GM21381 (cell line): ENCODE measurements around the gene ZMYND10.

Experiments used
- ATAC-seq: cut with Tn5 transposase; IDR thresholded peaks from one replicate; pipeline ENCODE4 v1.9.1; 2021; ENCODE audit warnings: mild to moderate bottlenecking, moderate library complexity; ENCODE audit not compliant: unreplicated experiment

ZMYND10 gene

GRCh38 chr3:50345586-50346234, at the start of gene ZMYND10:
Gene ZMYND10, minus strand, starts transcription at chr3:50345732. Its CDS starts 153 bp downstream, at chr3:50345579.
- no peak for ATAC-seq

GRCh38 chr3:50393061-50393460, 47.5 kb upstream of the ZMYND10 start:
- no peak for ATAC-seq

- no peak for ATAC-seq
Observed at GRCh38 chr3:50392101-50392715, 46.7 kb upstream of the ZMYND10 start.

- no peak for ATAC-seq
Observed at GRCh38 chr3:50390508-50391224, 45.1 kb upstream of the ZMYND10 start.

- no peak for ATAC-seq
Observed at GRCh38 chr3:50389414-50389767, 43.9 kb upstream of the ZMYND10 start.

- no peak for ATAC-seq
Observed at GRCh38 chr3:50388720-50389413, 43.3 kb upstream of the ZMYND10 start.

GRCh38 chr3:50388016-50388719, 42.6 kb upstream of the ZMYND10 start:
- ATAC-seq = no peak

GRCh38 chr3:50385754-50386153, 40.2 kb upstream of the ZMYND10 start:
- ATAC-seq = no peak

GRCh38 chr3:50383750-50384149, 38.2 kb upstream of the ZMYND10 start:
- no peak for ATAC-seq

GRCh38 chr3:50382722-50383121, 37.2 kb upstream of the ZMYND10 start:
- ATAC-seq = no peak

GRCh38 chr3:50381383-50381782, 35.9 kb upstream of the ZMYND10 start:
- ATAC-seq = no peak

- no peak for ATAC-seq
Observed at GRCh38 chr3:50380405-50381085, 35.0 kb upstream of the ZMYND10 start.

GRCh38 chr3:50378757-50379156, 33.2 kb upstream of the ZMYND10 start:
- no peak for ATAC-seq

GRCh38 chr3:50378024-50378423, 32.5 kb upstream of the ZMYND10 start:
- no peak for ATAC-seq

- ATAC-seq = no peak
Observed at GRCh38 chr3:50375258-50375931, 29.9 kb upstream of the ZMYND10 start.

- ATAC-seq = no peak
Observed at GRCh38 chr3:50374363-50375257, 29.1 kb upstream of the ZMYND10 start.

- no peak for ATAC-seq
Observed at GRCh38 chr3:50373146-50374051, 27.9 kb upstream of the ZMYND10 start.

GRCh38 chr3:50372349-50372748, 26.8 kb upstream of the ZMYND10 start:
- no peak for ATAC-seq
